ELR (cell line): ENCODE measurements around the gene IZUMO4.
A peak's percentile ranks its signal among the peaks of the same experiment; 100 is the strongest.

Source experiments
- DNase-seq: peaks from one replicate; pipeline ENCODE4 v3.0.0-alpha.2; 2015; ENCODE audit warnings: low read depth

Gene IZUMO4, protein sequence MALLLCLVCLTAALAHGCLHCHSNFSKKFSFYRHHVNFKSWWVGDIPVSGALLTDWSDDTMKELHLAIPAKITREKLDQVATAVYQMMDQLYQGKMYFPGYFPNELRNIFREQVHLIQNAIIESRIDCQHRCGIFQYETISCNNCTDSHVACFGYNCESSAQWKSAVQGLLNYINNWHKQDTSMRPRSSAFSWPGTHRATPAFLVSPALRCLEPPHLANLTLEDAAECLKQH

GRCh38 chr19:2096480-2097202, at the start of gene IZUMO4:
TSS of gene IZUMO4 (plus strand) at chr19:2096915. CDS start at chr19:2096946, 31 bp downstream.
- DNase-seq: peak; percentile 93

DNA sequence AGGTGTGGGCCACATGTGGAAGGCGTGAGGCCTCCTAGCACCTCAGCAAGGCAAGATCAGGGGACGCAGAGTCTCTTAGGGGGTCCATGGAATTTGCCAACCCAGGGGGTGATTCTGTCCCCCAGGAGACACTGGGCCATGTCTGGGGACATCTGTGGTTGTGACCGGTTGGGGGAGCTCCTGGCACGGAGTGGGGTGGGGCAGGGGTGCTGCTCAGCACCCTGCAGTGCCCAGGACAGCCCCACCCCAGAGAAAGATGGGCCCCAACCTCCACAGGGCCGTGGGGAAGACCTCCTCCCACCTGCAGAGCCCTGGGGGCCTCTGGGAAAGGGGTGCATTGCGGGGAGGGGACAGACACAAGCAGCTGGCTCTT, 49.7 kb upstream of the IZUMO4 start:
- no peak for DNase-seq

- peak; percentile 64 for DNase-seq
Measured at GRCh38 chr19:2047449-2048103, 49.1 kb upstream of the IZUMO4 start.

GRCh38 chr19:2048104-2048958, 48.4 kb upstream of the IZUMO4 start:
- DNase-seq: no peak

- peak; percentile 30 for DNase-seq
Measured at GRCh38 chr19:2048959-2049740, 47.6 kb upstream of the IZUMO4 start.

DNA sequence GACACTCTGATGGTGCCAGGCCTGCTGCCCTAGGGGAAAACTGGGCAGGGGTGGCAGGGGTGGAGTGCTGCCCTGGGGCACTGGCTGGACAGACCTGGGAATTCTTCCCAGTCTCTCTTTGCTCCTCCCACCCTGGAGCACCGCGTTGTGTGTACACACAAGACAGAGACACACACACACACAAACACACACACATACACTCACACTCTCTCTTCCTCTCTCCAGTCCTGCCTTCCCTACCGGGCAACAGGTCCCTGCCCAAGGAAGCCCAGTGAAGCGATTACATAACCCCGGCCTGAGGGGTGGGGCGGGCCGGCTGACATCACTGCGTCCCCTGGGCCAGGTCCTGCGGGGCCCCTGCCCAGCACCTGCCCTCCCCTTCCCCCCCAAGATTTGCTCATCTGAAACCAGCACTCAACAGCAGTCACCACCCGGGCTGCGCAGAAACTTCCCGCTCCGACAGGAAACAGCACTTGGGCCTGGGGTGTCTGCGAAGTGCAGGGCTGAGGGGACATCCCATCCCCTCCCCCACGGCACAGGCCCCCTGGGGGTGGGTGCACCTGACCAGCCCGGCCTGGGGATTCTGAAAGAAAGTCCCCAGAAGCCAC, 46.9 kb upstream of the IZUMO4 start:
- DNase-seq: peak; percentile 69

DNA sequence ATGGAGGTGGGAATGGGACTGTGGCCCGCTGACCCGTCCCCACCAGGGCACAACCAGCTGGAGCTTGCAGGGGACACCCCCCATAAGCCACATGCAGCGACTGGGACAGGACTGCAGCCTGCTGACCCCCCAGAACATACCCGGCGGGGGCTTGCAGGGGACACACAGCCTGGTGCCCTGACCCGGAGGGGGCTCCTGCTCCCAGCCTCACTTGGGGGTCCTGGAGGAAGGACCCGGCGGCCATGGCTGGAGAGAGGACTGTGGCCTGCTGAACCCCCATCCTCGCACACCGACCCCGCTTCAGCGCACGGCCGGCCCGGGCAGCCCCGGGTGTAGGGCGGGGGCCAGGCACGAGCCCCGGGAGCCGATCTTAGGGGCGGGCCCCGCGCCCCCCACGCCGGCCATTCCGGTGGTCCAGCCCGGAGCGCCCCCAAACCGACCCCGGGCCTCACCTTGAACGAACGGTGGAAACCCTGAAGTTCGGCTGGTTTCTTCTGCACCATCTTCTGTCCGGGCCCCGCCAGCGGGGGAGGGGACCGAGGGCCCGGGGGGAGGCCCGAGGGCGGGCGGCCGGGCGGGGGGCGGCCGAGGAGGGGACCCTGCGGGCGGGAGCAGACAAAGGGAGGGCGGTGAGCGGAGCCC, 46.2 kb upstream of the IZUMO4 start:
- no peak for DNase-seq

DNA sequence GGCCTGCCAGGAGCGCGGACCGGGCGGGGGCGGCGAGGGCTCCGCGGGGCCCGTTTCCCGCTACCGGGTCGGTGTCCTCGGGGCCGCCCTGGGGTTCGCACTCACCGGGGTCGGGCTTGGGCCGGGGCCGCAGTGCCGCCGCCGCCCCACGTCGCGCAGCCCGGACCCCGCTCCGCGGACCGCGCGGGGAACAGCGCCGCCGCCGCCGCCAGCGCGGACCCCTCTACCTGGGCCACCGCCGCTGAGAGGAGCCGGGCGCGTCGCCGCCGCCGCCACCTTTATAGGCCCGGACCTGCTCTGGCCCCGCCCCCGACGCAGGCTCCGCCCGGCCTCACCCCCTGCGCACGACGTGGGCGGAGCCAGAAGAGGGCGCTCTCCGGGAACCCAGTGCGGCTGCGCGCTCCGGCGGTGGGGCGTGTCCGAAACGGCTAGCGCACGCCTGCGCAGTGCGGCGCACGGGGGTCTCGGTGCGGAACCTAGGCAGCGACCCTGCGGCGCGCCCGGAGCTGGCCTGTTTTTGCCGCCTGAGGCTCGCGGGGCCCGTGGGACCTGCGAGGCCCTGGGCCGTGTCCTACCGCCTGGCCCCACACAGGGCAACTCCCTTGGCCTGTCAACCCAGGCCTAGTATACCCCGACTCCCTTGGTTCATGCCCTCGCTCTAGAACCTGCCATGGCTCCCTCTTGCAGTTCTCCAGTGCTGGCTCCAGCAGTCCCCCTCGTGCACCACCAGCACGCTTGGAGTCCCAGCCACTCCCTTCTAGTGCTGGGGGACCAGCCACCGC, 45.5 kb upstream of the IZUMO4 start, which contains the start of gene MKNK2:
Gene MKNK2, minus strand, starts transcription at position 254 of the 782 bp plus-strand sequence. CDS start 393 bp downstream, outside the sequence.
- DNase-seq: peak; percentile 91

GRCh38 chr19:2051773-2052704, 44.7 kb upstream of the IZUMO4 start:
- no peak for DNase-seq

GRCh38 chr19:2053601-2054389, 42.9 kb upstream of the IZUMO4 start:
- DNase-seq: no peak

GRCh38 chr19:2054763-2055162, 42.0 kb upstream of the IZUMO4 start:
- DNase-seq: no peak

GRCh38 chr19:2055931-2056836, 40.5 kb upstream of the IZUMO4 start:
- peak; percentile 73 for DNase-seq

DNA sequence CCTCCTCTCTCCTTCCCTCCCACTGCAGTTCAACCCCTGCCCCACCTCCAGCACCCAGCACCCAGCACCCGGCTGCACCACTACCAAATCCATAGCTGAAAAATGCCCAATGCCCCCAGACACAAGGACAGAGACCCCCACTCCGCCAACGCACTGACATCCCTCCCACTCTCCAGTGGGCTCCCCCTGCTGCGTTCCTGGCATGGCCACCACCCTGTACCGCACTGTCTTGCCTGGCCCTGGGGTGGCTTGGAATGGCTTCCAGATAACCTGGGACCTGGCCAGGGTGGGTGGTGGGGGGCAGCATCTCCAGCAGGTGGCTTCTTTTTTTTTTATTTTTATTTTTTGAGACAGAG, 39.9 kb upstream of the IZUMO4 start:
- no peak for DNase-seq

DNA sequence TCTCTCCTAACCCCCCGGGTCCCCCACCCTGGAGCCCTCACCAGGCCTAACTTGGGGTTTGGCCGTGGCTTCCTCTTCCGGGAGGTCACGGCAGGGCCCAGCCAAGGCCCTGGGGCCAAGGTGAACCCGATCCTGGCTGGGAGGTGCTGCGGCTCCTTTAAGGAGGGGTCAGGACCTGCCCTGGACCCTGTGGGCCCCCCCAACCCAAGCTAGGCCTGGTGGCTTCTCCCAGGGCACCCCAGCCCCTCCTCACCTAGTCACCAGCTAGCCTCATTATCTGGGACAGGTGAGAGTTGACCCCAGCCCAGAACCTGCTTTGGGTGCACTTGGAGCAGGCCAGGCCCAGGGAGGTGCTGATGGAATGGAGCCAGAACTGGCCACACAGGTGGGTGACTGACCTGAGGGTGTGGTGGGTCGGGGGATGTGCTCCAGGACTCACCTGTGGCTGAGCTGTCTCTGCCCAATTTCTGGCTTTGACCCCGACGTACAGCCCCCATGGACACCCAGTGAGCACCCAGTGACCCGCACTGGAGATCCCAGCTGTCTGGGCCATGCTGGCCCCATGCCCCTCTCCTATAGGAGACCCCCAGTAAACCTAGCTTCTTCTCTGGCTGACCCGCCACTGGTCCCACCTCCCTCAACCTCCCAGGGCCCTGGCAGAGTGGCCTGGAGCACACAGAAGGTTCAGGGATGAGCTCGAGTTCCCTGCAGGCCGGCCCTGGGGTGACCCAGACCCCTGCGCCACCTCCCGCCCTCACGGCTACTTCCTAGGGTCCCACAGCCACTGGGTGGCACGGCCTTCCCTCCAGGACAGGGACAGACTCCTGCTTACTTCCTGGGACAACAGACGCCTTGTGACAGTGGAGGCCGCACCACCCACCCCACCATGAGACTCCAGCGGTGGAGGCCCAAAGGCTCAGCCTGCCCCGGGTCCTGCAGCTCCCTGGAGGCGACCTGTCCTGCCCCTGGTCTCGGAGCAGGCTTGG, 38.9 kb upstream of the IZUMO4 start:
- no peak for DNase-seq
